HCT116 (cell line): ENCODE results near the gene FNDC3B. TPM values are rescaled to one million over a fixed set of nuclear protein-coding genes. Genes with fewer than 3 reads are reported as not detected.

Experiments used
- ATAC-seq: fragments of 200-7000 bp; cut with Tn5 transposase; 2 replicates; pipeline ENCODE4 v1.9.1; 2020; ENCODE audit warnings: mild to moderate bottlenecking, moderate library complexity
- BruUV-seq: library from RNA; stranded (reverse); fragments of 400-500 nt; replicated peaks from 2 replicates; lab custom pipeline; 2021; lab: Mats Ljungman, UMichigan
- CTCF ChIA-PET: fragments of 300-600 bp; sonication (Branson Sonifier 250); formaldehyde crosslinking; loops from one replicate; lab custom pipeline; 2021; ENCODE audit warnings: antibody characterized with exemption; lab: Charles Lee
- POLR2A ChIA-PET: fragments of 300-600, 350-600 bp; sonication (Branson Sonifier 250); formaldehyde crosslinking; loops from one replicate; lab custom pipeline; 2021; ENCODE audit warnings: antibody characterized with exemption; lab: Charles Lee
- RAD21 ChIA-PET, 2 experiments: fragments of 300-600 bp; sonication (Branson Sonifier 250); formaldehyde crosslinking; loops; one replicate each; lab custom pipeline; 2023; ENCODE audit warnings: low total read pairs in 2 of 2; ENCODE audit not compliant: uncharacterized antibody in 2 of 2, unreplicated experiment in 2 of 2, low non-redundant PET in 1 of 2; lab: Charles Lee
- DNase-seq: peaks from one replicate; pipeline ENCODE4 v3.0.0-alpha.2; 2010; ENCODE audit warnings: low read depth, low spot score
- H2AFZ ChIP-seq: fragments of 200-600 bp; shearing (Covaris generic), sonication (generic); 2 replicates; pipeline ENCODE4 v1.6.1; 2017; ENCODE audit warnings: low read depth, mixed run types, mixed read lengths, antibody characterized with exemption, low read length; ENCODE audit not compliant: poor library complexity, severe bottlenecking
- H3K27ac ChIP-seq: 2 replicates; pipeline ENCODE4 v1.5.1; 2012; ENCODE audit warnings: low read depth, low read length
- H3K27me3 ChIP-seq: fragments of 200-600 bp; sonication (generic); 2 replicates; pipeline ENCODE4 v1.6.1; 2016; ENCODE audit warnings: mixed run types, low read length, mixed read lengths; ENCODE audit not compliant: insufficient read depth
- H3K36me3 ChIP-seq, 2 experiments: fragments of 200-500 bp in 1 of 2; fragments of 200-600 bp in 1 of 2; sonication (Bioruptor generic) in 1 of 2; sonication (generic) in 1 of 2; 2 replicates each; pipeline versions ENCODE4 v1.5.1 to v1.6.1; 2014 to 2016; ENCODE audit warnings: low read length in 2 of 2, inconsistent platforms in 1 of 2, mixed read lengths in 1 of 2, mixed run types in 1 of 2; ENCODE audit not compliant: insufficient read depth in 2 of 2, control insufficient read depth in 1 of 2
- H3K4me1 ChIP-seq, 2 experiments: fragments of 200-600 bp in 1 of 2; sonication (generic) in 1 of 2; 2 replicates each; pipeline versions ENCODE4 v1.5.1 to v1.6.1; 2012 to 2017; ENCODE audit warnings: low read length in 2 of 2, inconsistent platforms in 1 of 2, mild to moderate bottlenecking in 1 of 2, mixed read lengths in 1 of 2, mixed run types in 1 of 2, moderate library complexity in 1 of 2; ENCODE audit not compliant: insufficient read depth in 2 of 2, control insufficient read depth in 1 of 2
- H3K4me2 ChIP-seq: fragments of 200-600 bp; sonication (generic); 2 replicates; pipeline ENCODE4 v1.6.1; 2017; ENCODE audit warnings: mixed run types, low read length, mixed read lengths
- H3K4me3 ChIP-seq, 2 experiments: fragments of 200-600 bp in 1 of 2; sonication (generic) in 1 of 2; replicated peaks in 1 of 2; 2 replicates each; pipeline ENCODE4 v1.5.1; 2011 to 2016; ENCODE audit warnings: low read length in 2 of 2, control low read depth in 1 of 2, low read depth in 1 of 2, mild to moderate bottlenecking in 1 of 2, mixed read lengths in 1 of 2, mixed run types in 1 of 2
- H3K79me2 ChIP-seq: fragments of 200-600 bp; sonication (generic); 2 replicates; pipeline ENCODE4 v1.6.1; 2017; ENCODE audit warnings: mild to moderate bottlenecking, mixed run types, low read length, moderate library complexity, mixed read lengths; ENCODE audit not compliant: insufficient read depth
- H3K9ac ChIP-seq: fragments of 200-600 bp; sonication (generic); 2 replicates; pipeline ENCODE4 v1.6.1; 2016; ENCODE audit warnings: low read length, mixed read lengths
- H3K9me2 ChIP-seq: fragments of 200-600 bp; sonication (generic), shearing (Covaris generic); 2 replicates; pipeline ENCODE4 v1.6.1; 2017; ENCODE audit warnings: mixed run types, mild to moderate bottlenecking, moderate library complexity; ENCODE audit not compliant: insufficient read depth
- H3K9me3 ChIP-seq, 2 experiments: fragments of 200-500 bp in 1 of 2; fragments of 200-600 bp in 1 of 2; sonication (Bioruptor generic) in 1 of 2; sonication (generic) in 1 of 2; 2 replicates each; pipeline ENCODE4 v1.6.1; 2014 to 2017; ENCODE audit warnings: low read length in 2 of 2, mixed read lengths in 2 of 2, inconsistent platforms in 1 of 2, low read depth in 1 of 2, mild to moderate bottlenecking in 1 of 2, mixed run types in 1 of 2, moderate library complexity in 1 of 2; ENCODE audit not compliant: control insufficient read depth in 1 of 2, insufficient read depth in 1 of 2
- H4K20me1 ChIP-seq: fragments of 200-600 bp; sonication (generic), shearing (Covaris generic); 2 replicates; pipeline ENCODE4 v1.6.1; 2017; ENCODE audit warnings: mixed run types, mild to moderate bottlenecking, moderate library complexity; ENCODE audit not compliant: insufficient read depth
- CEBPB ChIP-seq: IDR thresholded peaks from 2 replicates; pipeline ENCODE4 v1.6.1; 2012; ENCODE audit warnings: low read depth
- CTCF ChIP-seq, 3 experiments: fragments of 200-600 bp in 1 of 3; sonication (generic) in 1 of 3; IDR thresholded peaks in 2 of 3; conservative IDR thresholded peaks in 1 of 3; 2 replicates each; pipeline ENCODE4 v1.5.1; 2012 to 2017; ENCODE audit warnings: low read depth in 2 of 3, low read length in 2 of 3, antibody characterized with exemption in 1 of 3, borderline replicate concordance in 1 of 3, control low read depth in 1 of 3, mild to moderate bottlenecking in 1 of 3, mixed read lengths in 1 of 3, mixed run types in 1 of 3, moderate library complexity in 1 of 3; ENCODE audit not compliant: insufficient read depth in 1 of 3
- EGR1 ChIP-seq: IDR thresholded peaks from 2 replicates; pipeline ENCODE4 v1.6.1; 2012; ENCODE audit warnings: low read depth
- ELF1 ChIP-seq: IDR thresholded peaks from 2 replicates; pipeline ENCODE4 v1.6.1; 2012; ENCODE audit warnings: low read depth, borderline replicate concordance
- EZH2 ChIP-seq: fragments of 200-600 bp; sonication (generic); IDR thresholded peaks from 2 replicates; pipeline ENCODE4 v1.6.1; 2017; ENCODE audit warnings: antibody characterized with exemption, mixed run types
- EZH2phosphoT487 ChIP-seq: fragments of 200-600 bp; IDR thresholded peaks from 2 replicates; pipeline ENCODE4 v1.6.1; 2018; ENCODE audit warnings: antibody characterized with exemption, borderline replicate concordance
- FOSL1 ChIP-seq: IDR thresholded peaks from 2 replicates; pipeline ENCODE4 v1.6.1; 2012; ENCODE audit warnings: low read depth
- JUND ChIP-seq: IDR thresholded peaks from 2 replicates; pipeline ENCODE4 v1.6.1; 2012
- POLR2A ChIP-seq: IDR thresholded peaks from 2 replicates; pipeline ENCODE4 v1.7.0; 2011; ENCODE audit warnings: borderline replicate concordance; ENCODE audit not compliant: insufficient read depth, insufficient read length; ENCODE audit errors: extremely low read depth
- POLR2AphosphoS5 ChIP-seq: IDR thresholded peaks from 2 replicates; pipeline ENCODE4 v1.6.1; 2011; ENCODE audit warnings: mild to moderate bottlenecking, low read depth, low read length, moderate library complexity
- REST ChIP-seq: IDR thresholded peaks from 2 replicates; pipeline ENCODE4 v1.6.1; 2012; ENCODE audit warnings: low read depth
- SP1 ChIP-seq: IDR thresholded peaks from 2 replicates; pipeline ENCODE4 v1.6.1; 2012; ENCODE audit warnings: low read depth
- SRF ChIP-seq: IDR thresholded peaks from 2 replicates; pipeline ENCODE4 v1.6.1; 2012; ENCODE audit warnings: low read depth
- TCF7L2 ChIP-seq: IDR thresholded peaks from 2 replicates; pipeline ENCODE4 v1.7.0; 2011; ENCODE audit warnings: borderline replicate concordance, inconsistent platforms; ENCODE audit not compliant: insufficient read depth, insufficient read length; ENCODE audit errors: extremely low read depth
- YY1 ChIP-seq: IDR thresholded peaks from 2 replicates; pipeline ENCODE4 v1.6.1; 2011; ENCODE audit warnings: low read length, low read depth, moderate library complexity, mild to moderate bottlenecking; ENCODE audit not compliant: insufficient replicate concordance; ENCODE audit errors: extremely low read depth
- ZBTB33 ChIP-seq: IDR thresholded peaks from 2 replicates; pipeline ENCODE4 v1.6.1; 2011; ENCODE audit warnings: mild to moderate bottlenecking, low read length, moderate library complexity; ENCODE audit not compliant: insufficient replicate concordance; ENCODE audit errors: extremely low read depth
- ZNF274 ChIP-seq: fragments of 200-500 bp; sonication (Bioruptor generic); IDR thresholded peaks from 2 replicates; pipeline ENCODE4 v1.6.1; 2014; ENCODE audit warnings: mild to moderate bottlenecking, low read depth, low read length, inconsistent platforms
- intact Hi-C: fragments of 100-400 bp; cut with micrococcal nuclease; formaldehyde crosslinking; loops from 2 replicates; pipeline ENCODE4 v1.10.0; 2022
- total RNA-seq: library from RNA; stranded (reverse); gene quantifications from one replicate; pipeline ENCODE4 v1.2.1, GENCODE V29; 2021; ENCODE audit not compliant: unreplicated experiment
- TF ChIP-seq, protein P1 (sequence below): IDR thresholded peaks from 2 replicates; pipeline ENCODE4 v1.6.1; 2012
- TF ChIP-seq, protein P2 (sequence below): IDR thresholded peaks from 2 replicates; pipeline ENCODE4 v1.6.1; 2012

Gene FNDC3B
- total RNA-seq, 1 experiment from 2014 or later = 45.7 TPM

DNA sequence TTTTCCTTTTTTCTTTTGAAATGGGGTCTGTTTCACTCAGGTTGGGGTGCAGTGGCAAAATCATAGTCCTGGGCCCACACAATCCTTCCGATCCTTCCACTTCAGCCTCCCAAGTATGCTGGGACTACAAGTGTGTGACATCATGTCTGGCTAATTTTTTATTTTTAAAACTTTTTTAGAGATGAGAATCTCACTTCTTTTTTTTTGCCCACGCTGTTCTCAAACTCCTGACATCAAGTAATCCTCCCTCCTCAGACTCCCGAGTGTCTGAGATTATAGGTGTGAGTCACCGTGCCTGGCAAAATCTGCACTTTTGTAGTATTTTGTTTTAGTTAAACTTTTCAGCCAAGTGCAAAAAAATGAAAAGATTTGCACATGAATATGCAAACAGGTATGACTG is 171.0 kb downstream of the FNDC3B start (continued):
- TF ChIP-seq REST = no peak
- TF ChIP-seq SP1 = no peak
- TF ChIP-seq JUND = no peak
- no peak for TF ChIP-seq EZH2

DNA sequence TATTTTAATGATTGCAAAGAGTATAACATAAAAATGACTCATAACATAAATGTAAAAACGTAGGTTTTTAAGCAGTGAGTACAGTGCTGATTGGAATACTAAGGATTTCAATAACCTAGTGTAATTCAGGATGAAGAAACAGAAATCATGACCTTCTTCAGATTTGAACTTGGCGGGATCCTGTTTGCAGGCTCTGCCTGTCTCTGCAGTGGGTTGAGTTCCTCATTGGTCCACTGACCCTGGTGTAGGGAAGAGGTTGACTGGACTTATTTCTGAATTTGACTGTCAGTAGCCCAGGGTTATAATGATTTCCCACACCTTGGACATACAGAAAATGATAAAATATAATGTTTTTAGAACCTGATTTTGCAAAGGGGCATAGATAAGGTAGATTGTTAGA is 171.7 kb downstream of the FNDC3B start:
- RAD21 ChIA-PET = no interaction called here
- ATAC-seq (no peak), DNase-seq (no peak)
- Histone ChIP-seq H3K27me3 (no peaks in the 10 kb centered on the region), H3K4me2 (no peak overlapping the region), H3K9ac (no peak overlapping the region), H3K4me1 (no peaks in the 10 kb centered on the region; a peak in 1 of 4 replicates), H4K20me1 (no peaks in the 10 kb centered on the region), H2AFZ (no peak overlapping the region), H3K4me3 (no peak overlapping the region), H3K36me3 (no peaks in the 10 kb centered on the region), H3K9me3 (no peaks in the 10 kb centered on the region), H3K27ac (no peak overlapping the region), H3K9me2 (no peaks in the 10 kb centered on the region), H3K79me2 (0 out of 2 replicates have a peak, but pooled peaks cover 4% of the 10 kb centered on the region)
- POLR2A ChIA-PET = no interaction called here
- no TSS peak for BruUV-seq
- CTCF ChIA-PET = no interaction called here
- intact Hi-C loops = no loop called here
- TF ChIP-seq CEBPB = no peak
- TF ChIP-seq ZNF274 = no peak
- no peak for TF ChIP-seq POLR2AphosphoS5
- no peak for TF ChIP-seq EZH2
- no peak for TF ChIP-seq CTCF (IDR thresholded peaks at IDR 0.05 in 2 of 3, conservative IDR thresholded peaks at IDR 0.05 in 1 of 3; ENCODE audit: borderline replicate concordance in 1 of 3, insufficient read depth in 1 of 3, low read depth in 2 of 3, low read length in 2 of 3)
- TF ChIP-seq ELF1 = no peak
- TF ChIP-seq, protein P1, sequence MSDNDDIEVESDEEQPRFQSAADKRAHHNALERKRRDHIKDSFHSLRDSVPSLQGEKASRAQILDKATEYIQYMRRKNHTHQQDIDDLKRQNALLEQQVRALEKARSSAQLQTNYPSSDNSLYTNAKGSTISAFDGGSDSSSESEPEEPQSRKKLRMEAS = no peak
- TF ChIP-seq JUND = no peak
- no peak for TF ChIP-seq EZH2phosphoT487
- no peak for TF ChIP-seq ZBTB33
- TF ChIP-seq, protein P2, sequence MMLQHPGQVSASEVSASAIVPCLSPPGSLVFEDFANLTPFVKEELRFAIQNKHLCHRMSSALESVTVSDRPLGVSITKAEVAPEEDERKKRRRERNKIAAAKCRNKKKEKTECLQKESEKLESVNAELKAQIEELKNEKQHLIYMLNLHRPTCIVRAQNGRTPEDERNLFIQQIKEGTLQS = no peak
- no peak for TF ChIP-seq SRF
- TF ChIP-seq TCF7L2 = no peak
- TF ChIP-seq FOSL1 = no peak
- no peak for TF ChIP-seq YY1
- TF ChIP-seq POLR2A = no peak
- no peak for TF ChIP-seq EGR1
